GM18517 (cell line): ENCODE data around the gene TTC39C.

ENCODE experiments used
- ATAC-seq: cut with Tn5 transposase; IDR thresholded peaks from one replicate; pipeline ENCODE4 v1.9.1; 2021; ENCODE audit warnings: mild to moderate bottlenecking, moderate library complexity; ENCODE audit not compliant: unreplicated experiment

Gene TTC39C

DNA sequence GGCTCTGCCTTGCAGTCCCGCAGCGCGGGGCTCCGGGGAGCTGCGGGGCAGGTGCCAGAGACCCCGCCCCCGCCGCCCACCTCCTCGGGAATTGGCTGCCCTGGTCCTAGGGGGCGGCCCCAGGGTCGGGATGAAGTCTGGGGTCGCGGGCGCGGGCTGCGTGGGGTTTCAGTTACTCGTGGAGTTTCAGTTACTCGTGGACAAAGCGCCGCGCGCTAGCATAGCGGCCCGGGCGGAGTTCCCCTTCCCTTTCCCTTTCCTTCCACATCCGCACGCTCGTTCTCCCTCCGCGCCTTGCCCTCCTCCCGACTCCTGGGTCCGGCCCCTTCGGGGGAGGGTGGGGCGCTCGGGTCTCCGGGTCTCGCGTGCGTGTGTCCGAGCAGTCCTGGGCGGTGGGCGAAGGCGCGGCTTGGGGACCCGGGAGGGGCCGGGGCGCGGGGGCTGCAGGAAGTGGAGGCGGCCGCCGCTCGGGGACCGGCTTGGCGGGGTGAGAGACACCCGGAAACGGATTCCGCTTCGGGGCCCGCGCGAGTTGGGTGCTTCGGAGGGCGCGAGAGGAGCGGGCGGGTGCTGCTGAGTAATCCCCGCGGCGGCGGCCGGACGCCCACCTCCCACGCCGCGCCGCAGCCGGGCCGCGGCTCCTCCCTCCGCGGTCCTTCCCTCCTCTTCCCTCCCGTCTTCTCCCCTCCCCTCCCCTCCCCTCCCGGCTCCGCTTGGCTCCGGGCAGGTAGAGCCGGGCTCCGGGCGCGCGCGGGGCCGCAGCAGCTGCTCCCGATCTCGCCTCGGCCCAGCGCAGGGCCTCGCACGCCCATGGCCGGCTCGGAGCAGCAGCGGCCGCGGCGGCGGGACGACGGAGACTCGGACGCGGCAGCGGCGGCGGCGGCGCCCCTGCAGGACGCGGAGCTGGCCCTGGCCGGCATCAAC lies at the start of gene TTC39C:
TSS of gene TTC39C (plus strand) at position 693 of the 924 bp plus-strand sequence. CDS start at position 811, 118 bp downstream.
- peak; percentile 32 for ATAC-seq

DNA sequence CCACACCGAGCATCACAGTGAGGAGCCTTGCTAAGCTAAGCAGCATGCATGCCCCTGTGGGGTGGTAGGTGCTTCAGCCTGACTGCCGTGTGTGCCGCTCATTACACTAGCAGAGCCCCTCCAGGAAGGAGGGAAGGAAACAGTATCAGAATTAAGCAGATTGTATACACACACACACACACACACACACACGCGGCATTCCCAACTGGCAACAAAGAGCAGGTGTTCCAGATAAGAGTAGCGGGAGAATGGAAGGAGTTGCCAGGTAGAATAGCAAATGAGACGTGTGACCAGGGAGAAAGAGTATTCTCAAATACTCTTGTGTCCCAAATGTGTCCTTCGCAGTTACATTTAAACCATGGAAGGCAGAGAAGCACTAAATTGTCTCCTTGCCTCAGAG lies 47.6 kb upstream of the TTC39C start:
- no peak for ATAC-seq

DNA sequence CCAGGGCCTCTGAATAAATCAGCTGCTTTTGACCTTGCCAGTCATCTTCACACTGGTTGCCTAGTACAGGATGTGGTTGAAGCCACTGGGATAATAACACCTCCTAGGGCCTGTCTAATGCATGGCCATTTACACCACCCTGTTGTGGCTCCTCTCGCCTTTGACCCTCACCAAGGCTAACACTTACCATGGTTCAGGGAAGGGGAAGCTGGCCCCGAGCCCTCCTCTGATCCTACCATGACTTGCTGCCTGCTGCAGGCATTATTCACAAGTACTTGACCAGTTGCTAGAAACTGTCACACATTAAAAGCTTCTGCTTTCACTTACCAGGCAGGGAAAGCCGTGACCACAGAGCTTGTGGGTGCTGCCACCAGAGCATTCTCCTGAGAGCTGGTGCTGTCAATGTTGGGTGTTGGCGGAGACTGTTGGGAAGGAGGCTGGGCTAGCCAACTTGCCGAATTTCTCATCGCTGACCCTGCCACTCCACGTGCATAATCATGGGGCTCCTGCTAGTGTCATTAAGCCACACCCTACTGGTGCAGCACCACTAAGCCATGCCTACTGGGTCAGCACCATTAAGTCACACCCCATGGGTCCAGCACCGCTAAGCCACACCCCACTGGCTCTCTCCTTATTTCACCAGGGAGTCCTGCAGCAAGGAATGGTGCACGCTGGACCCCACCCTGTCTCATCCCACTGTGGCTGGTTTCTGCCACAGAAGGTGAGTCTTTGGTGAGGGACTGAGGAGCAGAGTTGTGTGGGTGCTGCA lies 47.0 kb upstream of the TTC39C start:
- peak; percentile 62 for ATAC-seq

DNA sequence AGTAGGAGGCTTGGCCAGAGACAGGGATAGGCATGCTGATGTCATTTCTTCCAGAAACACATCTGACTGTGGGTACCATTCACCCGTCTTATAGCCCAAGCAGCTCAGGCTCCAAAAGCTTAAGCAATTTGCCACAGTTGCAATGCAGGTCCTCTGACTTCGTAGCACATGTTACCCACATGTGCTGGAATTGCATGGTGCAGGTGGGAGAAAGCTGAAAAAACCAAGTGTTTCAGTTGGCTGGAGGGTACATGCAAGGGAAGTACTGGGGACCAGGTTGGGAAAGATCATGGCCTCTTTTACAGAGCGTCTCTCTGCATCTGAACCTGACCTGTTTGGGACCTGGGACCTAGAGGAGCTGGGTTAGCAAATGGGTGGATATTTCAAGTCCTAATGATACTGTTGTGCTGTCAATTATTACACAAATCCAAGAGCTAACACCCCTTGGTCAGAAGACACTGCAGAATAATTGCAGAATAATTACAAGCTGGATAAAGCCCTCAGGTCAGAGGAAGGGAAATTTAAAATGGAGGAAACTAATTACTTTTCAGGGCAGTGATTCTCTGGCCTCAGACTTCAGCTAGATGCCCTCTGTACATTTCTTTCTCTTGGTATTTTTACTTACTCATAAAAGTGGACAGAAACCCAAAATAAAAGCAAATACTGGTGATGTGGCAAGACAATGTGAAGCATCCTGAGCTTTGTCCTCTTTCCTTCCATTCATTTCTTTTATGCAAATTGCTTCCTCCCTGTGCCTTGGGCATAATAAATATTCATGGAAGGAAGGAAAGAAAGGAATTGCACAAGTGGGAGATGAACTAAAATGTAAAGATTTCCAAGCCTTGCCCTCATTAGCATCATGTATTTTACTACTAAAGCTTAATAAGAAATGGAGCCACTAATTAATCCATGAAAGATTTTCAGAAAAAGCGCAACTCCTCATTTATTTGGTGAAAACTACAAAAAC lies 45.6 kb upstream of the TTC39C start:
- ATAC-seq: no peak

DNA sequence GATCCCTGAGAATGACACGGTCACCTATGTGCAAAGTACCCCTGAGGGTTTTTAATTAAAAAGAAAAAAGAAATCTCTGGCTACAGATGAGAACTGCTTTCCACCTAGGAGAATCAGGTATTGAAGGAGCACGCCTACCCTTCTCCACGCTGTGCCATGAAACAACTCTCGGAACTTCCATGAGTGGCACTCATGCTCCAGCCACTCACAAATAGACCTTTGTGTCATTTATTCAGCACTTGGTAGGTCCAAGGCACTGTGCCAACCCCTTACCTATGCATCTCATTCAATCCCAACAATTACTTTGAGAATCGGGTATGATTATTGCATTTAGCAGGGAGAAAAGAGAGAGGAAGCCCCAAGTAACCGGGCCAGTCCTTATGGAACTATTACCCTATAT lies 44.9 kb upstream of the TTC39C start:
- no peak for ATAC-seq

DNA sequence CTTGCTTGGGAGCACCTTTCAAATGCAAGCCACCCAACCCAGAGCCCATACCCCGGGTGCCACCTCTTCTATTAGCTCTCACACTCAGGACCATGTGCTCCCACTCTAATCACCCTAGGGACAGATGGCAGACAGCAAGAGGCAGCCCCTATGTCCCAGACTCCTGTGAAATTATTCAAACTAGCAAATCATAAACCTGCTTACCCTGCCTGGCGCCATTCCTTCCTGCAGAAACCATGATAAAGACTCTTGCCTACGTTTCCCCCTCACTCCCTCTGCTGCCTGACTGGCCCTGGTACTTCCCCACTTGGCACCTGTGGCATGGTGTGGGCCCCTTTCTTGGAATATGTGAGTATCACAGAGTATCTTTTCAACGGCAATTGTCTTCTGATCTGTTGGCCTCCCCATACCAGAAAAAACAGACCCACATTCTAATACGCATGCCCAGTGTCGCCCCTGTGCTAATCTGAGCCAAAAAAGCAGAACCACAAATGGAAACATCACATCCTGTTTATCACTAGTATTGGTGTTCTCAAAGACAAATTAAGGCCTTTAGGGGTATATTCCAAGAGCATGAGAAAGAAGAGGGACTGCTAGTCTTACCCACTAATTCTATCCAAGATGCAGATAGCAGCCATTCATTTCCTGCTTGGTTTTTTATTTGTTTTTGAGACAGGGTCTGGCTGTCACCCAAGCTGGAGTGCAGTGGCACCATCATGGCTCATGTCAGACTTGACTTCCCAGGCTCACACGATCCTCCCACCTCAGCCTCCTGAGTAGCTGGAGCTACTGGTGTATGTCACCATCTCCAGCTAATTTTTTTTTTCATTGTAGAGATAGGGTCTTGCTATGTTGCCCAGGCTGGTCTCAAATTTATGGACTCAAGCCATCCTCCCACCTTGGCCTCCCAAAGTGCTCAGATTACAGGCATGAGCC lies 44.1 kb upstream of the TTC39C start:
- no peak for ATAC-seq

- no peak for ATAC-seq
Measured at GRCh38 chr18:23971097-23971440, 43.5 kb upstream of the TTC39C start.

DNA sequence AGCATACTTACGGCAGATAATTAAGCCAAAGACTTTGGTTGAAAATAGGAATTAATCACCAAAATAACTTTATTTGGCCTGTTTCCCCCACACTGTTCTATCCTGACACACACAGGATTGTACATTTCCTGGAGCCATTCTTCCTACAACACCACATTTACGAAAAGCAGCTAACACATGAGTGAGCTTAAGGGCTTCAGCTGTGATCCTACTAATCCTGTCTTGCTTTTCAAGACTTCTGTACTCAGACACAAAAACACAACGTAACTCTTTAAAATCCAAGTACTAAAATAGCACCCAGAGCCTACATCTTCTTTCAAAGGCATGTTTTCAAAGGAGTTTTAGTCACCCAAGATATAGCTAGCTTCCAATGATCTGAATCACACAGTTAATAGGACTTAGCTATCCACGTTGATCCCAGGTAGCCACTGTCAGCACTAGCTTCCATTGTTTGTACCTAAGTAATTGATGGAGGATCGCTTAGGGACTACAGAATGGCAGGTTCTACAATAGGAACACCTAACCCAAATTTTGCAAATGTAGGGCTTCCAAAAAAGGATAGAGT lies 42.8 kb upstream of the TTC39C start:
- no peak for ATAC-seq

DNA sequence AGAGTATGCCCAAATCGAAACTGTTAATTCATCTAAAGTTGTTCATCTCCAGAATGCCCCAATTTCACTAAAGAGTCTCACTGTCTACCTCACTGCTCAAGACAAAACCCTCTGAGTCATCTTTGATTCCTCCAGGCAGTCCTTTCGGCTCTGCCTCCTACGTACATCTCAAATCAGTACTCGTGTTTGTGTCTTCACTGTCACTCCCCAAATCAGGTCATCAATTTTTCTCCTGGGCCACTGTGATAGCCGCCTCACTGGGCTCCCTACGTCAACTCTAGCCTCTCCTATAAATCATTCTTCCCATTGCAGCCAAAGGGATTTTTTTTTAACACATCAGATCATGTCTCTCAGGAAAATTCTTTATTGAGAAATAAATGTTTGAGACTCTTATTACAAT lies 42.1 kb upstream of the TTC39C start:
- no peak for ATAC-seq

DNA sequence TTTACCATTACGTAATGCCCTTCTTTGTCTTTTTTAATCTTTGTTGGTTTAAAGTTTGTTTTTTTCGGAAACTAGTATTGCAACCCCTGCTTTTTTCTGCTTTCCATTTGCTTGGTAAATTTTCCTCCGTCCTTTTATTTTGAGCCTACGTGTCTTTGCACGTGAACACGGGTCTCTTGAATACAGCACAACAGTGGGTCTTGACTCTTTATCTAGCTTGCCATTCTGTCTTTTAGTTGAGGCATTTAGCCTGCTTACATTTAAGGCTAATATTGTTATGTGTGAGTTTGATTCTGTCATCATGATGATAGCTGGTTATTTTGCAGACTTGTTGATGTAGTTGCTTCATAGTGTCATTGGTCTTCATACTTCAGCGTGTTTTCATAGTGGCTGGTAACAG lies 37.5 kb upstream of the TTC39C start:
- ATAC-seq: no peak

- ATAC-seq: no peak
Measured at GRCh38 chr18:23977719-23978483, 36.7 kb upstream of the TTC39C start.

- no peak for ATAC-seq
Measured at GRCh38 chr18:23981369-23981980, 33.1 kb upstream of the TTC39C start.

GRCh38 chr18:23982155-23983079 lies 32.1 kb upstream of the TTC39C start:
- no peak for ATAC-seq

DNA sequence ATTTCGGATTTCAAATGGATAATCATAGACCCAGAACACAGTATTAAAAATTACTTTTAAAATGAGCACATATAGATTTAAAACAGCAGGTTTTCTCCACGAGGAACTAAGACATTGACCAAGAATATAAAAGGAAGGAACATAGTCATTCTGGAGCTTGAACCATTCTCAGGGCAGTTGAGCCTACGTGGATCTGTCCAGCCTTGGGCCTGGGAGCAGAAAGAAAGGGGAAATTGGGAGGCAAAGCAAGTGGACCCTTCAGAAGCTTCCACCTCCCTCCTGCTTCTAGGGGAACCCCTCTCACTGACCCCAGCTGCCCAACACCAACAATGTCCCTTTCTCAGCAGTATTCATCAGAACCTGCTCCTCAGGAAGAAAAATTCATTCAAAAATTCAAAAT lies 31.4 kb upstream of the TTC39C start:
- no peak for ATAC-seq

DNA sequence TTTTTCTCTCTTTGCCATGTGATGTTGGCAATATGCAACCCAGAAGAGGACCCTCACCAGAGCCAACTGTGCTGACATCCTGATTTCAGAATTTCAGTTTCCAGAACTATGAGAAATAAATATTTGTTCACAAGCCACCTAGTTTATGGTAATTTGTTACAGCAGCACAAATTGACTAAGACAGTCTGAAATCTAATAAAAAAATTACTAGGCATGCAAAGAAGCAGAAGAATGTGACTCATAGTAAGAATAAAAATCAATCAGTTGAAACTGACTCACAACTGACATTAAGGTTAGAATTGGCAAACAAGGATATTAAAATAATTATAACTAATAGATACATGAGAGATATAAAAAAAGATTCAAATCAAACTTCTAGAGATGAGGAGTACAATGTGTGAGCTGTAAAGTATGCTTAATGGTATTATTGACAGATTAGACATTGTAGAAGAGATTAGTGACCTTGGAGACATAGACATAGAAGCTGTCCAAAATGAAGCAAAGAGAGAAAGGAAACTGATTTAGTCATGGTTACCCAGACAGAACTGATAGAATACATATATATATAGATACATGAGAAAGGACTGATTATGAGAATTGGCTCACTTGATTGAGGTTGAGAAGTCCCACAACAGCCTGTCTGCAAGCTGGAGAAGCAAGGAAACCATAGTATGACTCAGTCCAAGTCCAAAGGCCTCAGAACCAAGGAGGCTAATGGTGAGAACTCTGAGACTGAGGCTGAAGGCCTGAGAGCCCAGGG lies 27.8 kb upstream of the TTC39C start:
- ATAC-seq: peak; percentile 69
